Measurements from ENCODE around the gene C6orf136.

The C6orf136 gene

DNA sequence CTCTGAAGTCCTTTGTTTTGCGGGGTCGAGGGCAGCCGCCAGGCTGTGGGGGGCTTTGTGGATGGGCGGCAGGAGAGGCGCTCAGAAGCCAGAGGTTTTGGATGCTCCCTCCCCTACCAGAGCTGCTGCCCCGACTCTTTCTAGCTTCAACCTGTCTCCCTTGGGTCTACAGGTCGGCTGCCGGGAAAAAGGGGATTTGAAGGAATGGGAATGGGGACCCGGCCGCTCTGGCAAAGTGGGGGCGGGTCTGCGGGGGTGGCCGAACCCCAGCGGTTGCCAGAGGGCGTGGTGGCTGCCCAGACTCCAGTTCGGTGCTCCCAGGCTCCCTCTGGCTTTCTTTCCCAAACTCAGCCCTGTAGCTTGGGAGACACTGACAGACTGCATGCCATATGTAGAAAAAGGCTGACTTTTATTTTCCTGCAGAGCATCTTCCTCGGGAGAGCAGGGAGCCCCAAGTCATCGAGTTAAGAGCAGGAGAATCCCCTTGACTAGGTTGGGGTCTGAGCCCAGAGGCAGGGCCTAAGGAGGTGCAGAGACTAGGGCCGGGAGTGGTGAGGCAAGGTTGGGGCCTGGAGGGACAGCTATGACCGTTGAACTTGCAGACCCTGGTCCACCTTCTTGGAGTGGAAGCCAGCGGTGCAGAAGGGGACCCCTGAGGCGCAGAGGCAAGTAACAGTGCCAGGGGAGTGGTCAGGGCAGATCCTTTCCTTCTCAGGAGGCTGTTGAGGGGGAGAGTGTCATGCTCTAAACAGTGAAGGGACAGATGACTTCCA lies 40.9 kb downstream of the C6orf136 start:
- no peak for DNase-seq

DNA sequence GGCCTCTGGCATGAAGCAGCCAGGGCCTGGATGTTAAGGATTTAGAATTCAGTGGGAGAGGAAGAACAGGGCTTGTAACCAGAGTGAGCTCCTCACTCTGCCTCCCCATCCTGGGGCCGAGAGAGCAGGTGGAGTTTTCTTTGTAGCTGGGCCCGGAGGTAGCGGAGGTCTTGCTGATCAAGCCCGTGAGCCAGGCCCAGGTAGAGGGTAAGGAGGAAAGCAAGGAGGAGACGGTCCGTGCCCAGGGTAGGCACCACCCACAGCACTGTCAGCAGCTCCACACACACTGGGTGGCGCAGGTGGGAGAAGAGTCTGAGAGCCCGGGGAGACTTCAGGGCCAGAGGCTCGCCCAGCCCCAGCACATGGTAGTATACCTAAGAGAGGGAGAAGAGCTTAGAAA lies 41.6 kb downstream of the C6orf136 start:
- DNase-seq: no peak

DNA sequence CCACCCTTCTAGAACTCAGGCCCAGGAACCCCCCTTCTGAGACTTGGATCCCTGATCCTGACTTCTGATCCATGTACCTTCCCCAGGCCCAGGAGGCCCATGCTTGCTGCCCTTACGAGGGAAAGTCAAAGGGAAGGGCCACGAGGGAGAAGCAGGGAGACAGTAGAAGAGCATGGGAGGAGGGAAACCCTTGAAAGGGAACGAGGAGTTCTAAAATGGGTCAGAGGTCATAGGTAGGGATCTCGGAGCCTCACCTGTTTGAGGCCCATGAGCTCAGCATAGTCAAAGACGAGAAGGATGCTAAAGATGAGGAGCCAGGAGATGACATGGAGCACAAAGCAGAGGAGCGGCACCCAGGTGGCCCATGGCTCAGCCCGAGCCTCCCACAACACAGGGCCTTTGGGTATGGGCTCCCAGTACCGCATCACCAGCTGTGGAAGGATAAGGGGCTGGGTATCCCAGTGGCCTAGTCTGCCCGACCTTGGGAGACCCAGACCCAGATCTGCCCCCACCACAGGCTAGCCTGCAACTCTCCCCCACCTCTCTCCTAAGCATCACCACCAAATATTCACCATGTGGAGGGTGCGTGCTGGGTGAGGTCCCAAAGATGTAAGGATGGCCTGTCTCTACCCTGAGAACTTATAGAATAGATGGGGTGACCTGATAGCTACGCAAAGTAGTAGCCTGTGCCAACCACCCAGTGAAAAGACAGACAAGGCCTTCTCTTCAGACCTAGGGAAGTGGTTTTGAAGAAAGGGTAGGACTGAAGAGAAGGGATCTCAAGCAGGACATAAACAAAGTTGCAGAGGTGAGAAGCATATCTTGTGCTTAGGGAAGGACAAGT lies 42.3 kb downstream of the C6orf136 start:
- DNase-seq: no peak

DNA sequence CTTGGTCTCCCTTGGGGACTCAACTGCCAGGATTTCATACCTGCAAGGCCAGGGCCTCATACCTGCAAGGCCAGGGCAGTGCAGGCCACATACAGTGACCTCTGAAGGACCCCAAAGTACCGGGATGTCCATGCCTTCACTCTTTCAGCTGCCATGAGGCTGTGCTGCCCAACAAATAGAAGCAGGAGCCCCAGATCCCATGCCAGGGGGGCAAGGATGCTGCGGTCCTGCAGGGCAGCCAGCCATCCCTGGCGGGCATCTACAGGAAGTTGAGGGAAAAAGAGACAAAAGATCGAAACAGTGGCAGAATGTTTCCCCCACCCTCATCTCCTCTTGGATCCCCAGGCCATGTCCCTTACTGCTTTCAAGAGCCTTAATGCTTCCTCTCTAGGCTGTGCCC lies 43.1 kb downstream of the C6orf136 start:
- no peak for DNase-seq

DNA sequence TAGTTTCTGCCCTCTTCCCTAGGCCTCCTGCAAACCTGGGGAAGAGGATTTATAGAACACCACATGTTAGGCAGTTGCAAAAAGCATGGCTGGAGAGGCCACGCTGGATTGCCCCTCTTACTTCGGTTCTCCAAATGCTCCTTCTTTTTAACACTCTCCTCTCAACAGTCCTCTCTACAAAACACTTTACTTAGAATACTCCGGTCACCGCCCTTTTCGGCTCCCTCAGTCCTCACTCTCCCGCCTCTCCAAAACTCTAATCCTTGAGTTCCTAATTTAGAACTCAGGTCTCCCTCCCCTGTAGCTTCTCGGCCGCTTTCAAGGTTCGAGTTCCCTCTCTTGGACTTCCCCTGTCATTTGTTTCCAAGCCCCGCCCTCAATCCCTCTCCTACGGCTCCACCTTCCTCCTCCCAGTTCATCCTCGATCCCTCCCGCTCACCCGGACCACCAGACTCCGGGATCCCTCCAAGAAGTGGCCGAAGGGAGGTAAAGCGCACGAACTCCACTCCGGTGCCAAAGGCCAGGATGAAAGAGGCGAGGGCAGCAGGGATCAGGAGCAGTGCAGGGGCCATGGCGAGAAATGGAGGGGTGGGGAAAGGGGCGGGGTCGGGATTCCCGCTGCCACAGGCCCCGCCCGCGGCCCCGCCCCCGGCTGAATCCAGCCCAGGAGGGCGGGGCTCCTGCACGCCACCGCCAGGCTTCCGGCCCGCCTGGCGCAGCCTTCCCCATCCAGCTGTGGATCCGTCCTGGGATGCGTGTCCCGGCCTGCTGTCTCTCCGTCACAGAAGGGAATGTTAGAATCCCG lies 43.7 kb downstream of the C6orf136 start, which contains the start of gene NRM:
NRM (minus strand) TSS at position 582 of the 805 bp plus-strand sequence; CDS start at position 572, 10 bp downstream.
- peak; percentile 72 for DNase-seq

DNA sequence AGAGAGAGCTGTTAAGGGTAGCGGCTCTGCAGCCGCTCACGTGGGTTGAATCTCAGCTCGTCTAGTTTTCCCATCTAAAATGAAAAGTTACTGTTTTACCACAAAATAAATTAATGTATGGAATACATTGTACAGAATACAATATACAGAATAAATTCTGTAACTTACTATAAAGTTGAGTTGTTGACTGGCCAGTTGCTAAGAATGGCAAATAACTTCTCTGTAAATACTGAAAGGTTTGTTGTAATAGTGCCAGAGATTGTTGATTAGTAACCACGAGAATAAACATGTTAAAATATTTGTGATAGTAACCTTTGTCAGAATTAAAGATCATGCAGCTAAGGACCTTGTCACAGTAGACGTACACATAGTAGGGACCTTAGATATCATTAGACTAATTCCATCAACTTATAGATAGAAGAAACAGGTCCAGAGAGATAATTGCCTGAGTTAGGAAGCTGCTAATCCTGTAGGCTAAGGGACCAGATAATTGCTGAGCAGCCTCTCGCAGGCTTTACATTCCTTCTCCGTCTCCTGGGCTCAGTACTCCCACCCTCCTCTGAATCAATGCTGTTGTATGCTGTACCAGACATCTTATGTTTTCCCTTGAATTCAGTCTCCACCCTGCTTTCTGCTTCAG lies 44.4 kb downstream of the C6orf136 start:
- DNase-seq: no peak

DNA sequence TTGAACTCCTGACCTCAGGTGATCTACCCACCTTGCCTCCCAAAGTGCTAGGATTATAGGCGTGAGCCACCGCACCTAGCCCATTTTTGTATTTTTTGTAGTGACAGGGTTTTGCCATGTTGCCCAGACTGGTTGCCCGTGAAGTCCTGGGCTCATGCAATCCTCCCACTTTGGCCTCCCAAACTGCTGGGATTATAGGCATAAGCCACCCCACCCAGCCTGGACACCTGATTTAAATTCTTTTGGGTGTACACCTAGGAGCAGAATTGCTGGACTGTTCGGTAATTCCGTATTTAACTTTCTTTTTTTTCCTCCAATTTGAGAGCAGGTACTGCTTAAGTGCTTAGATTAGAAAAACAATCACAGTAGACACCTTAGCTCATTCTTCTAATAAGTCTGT lies 49.5 kb downstream of the C6orf136 start:
- no peak for DNase-seq

DNA sequence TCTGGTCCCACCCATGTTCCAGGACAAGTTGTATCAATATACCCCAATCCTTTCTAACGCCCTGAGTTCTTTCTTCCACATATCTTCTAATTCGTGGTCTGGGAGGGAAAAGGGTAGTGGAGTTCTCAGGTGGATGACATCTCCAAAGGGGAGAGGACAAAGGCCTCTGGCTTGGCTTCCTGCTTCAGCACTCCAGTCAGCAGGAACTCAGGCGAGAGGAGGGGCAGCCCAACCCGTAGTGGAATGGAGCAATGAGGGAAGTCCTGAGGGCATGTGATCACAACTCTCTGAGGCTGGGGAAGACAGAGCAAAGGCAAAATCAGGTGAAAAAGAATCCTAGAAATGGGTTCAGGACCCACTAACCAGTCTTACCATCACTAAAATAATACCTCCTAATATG lies 53.4 kb downstream of the C6orf136 start:
- DNase-seq: no peak

Measured in NCI-H1048 (cell line).